ENCODE results near the gene STAU1.

- no peak for TF ChIP-seq CTCF (IDR thresholded peaks at IDR 0.05)
- TF ChIP-seq EP300 (IDR thresholded peaks at IDR 0.05) = no peak
Measured at GRCh38 chr20:49231471-49231870, 43.3 kb upstream of the STAU1 start.

Data from sigmoid colon (tissue), 4 donors.